HCT116 (cell line): ENCODE measurements around the gene SEC24C. TPM values are rescaled to one million over a fixed set of nuclear protein-coding genes. Genes with fewer than 3 reads are reported as not detected.

Experiments used
- ATAC-seq: fragments of 200-7000 bp; cut with Tn5 transposase; 2 replicates; pipeline ENCODE4 v1.9.1; 2020; ENCODE audit warnings: mild to moderate bottlenecking, moderate library complexity
- BruUV-seq: library from RNA; stranded (reverse); fragments of 400-500 nt; replicated peaks from 2 replicates; lab custom pipeline; 2021; lab: Mats Ljungman, UMichigan
- CTCF ChIA-PET: fragments of 300-600 bp; sonication (Branson Sonifier 250); formaldehyde crosslinking; loops from one replicate; lab custom pipeline; 2021; ENCODE audit warnings: antibody characterized with exemption; lab: Charles Lee
- POLR2A ChIA-PET: fragments of 300-600, 350-600 bp; sonication (Branson Sonifier 250); formaldehyde crosslinking; loops from one replicate; lab custom pipeline; 2021; ENCODE audit warnings: antibody characterized with exemption; lab: Charles Lee
- RAD21 ChIA-PET, 2 experiments: fragments of 300-600 bp; sonication (Branson Sonifier 250); formaldehyde crosslinking; loops; one replicate each; lab custom pipeline; 2023; ENCODE audit warnings: low total read pairs in 2 of 2; ENCODE audit not compliant: uncharacterized antibody in 2 of 2, unreplicated experiment in 2 of 2, low non-redundant PET in 1 of 2; lab: Charles Lee
- DNase-seq: peaks from one replicate; pipeline ENCODE4 v3.0.0-alpha.2; 2010; ENCODE audit warnings: low read depth, low spot score
- H2AFZ ChIP-seq: fragments of 200-600 bp; shearing (Covaris generic), sonication (generic); 2 replicates; pipeline ENCODE4 v1.6.1; 2017; ENCODE audit warnings: low read depth, mixed run types, mixed read lengths, antibody characterized with exemption, low read length; ENCODE audit not compliant: poor library complexity, severe bottlenecking
- H3K27ac ChIP-seq: 2 replicates; pipeline ENCODE4 v1.5.1; 2012; ENCODE audit warnings: low read depth, low read length
- H3K27me3 ChIP-seq: fragments of 200-600 bp; sonication (generic); 2 replicates; pipeline ENCODE4 v1.6.1; 2016; ENCODE audit warnings: mixed run types, low read length, mixed read lengths; ENCODE audit not compliant: insufficient read depth
- H3K36me3 ChIP-seq, 2 experiments: fragments of 200-500 bp in 1 of 2; fragments of 200-600 bp in 1 of 2; sonication (Bioruptor generic) in 1 of 2; sonication (generic) in 1 of 2; 2 replicates each; pipeline versions ENCODE4 v1.5.1 to v1.6.1; 2014 to 2016; ENCODE audit warnings: low read length in 2 of 2, inconsistent platforms in 1 of 2, mixed read lengths in 1 of 2, mixed run types in 1 of 2; ENCODE audit not compliant: insufficient read depth in 2 of 2, control insufficient read depth in 1 of 2
- H3K4me1 ChIP-seq, 2 experiments: fragments of 200-600 bp in 1 of 2; sonication (generic) in 1 of 2; 2 replicates each; pipeline versions ENCODE4 v1.5.1 to v1.6.1; 2012 to 2017; ENCODE audit warnings: low read length in 2 of 2, inconsistent platforms in 1 of 2, mild to moderate bottlenecking in 1 of 2, mixed read lengths in 1 of 2, mixed run types in 1 of 2, moderate library complexity in 1 of 2; ENCODE audit not compliant: insufficient read depth in 2 of 2, control insufficient read depth in 1 of 2
- H3K4me2 ChIP-seq: fragments of 200-600 bp; sonication (generic); 2 replicates; pipeline ENCODE4 v1.6.1; 2017; ENCODE audit warnings: mixed run types, low read length, mixed read lengths
- H3K4me3 ChIP-seq, 2 experiments: fragments of 200-600 bp in 1 of 2; sonication (generic) in 1 of 2; replicated peaks in 1 of 2; 2 replicates each; pipeline ENCODE4 v1.5.1; 2011 to 2016; ENCODE audit warnings: low read length in 2 of 2, control low read depth in 1 of 2, low read depth in 1 of 2, mild to moderate bottlenecking in 1 of 2, mixed read lengths in 1 of 2, mixed run types in 1 of 2
- H3K79me2 ChIP-seq: fragments of 200-600 bp; sonication (generic); 2 replicates; pipeline ENCODE4 v1.6.1; 2017; ENCODE audit warnings: mild to moderate bottlenecking, mixed run types, low read length, moderate library complexity, mixed read lengths; ENCODE audit not compliant: insufficient read depth
- H3K9ac ChIP-seq: fragments of 200-600 bp; sonication (generic); 2 replicates; pipeline ENCODE4 v1.6.1; 2016; ENCODE audit warnings: low read length, mixed read lengths
- H3K9me2 ChIP-seq: fragments of 200-600 bp; sonication (generic), shearing (Covaris generic); 2 replicates; pipeline ENCODE4 v1.6.1; 2017; ENCODE audit warnings: mixed run types, mild to moderate bottlenecking, moderate library complexity; ENCODE audit not compliant: insufficient read depth
- H3K9me3 ChIP-seq, 2 experiments: fragments of 200-500 bp in 1 of 2; fragments of 200-600 bp in 1 of 2; sonication (Bioruptor generic) in 1 of 2; sonication (generic) in 1 of 2; 2 replicates each; pipeline ENCODE4 v1.6.1; 2014 to 2017; ENCODE audit warnings: low read length in 2 of 2, mixed read lengths in 2 of 2, inconsistent platforms in 1 of 2, low read depth in 1 of 2, mild to moderate bottlenecking in 1 of 2, mixed run types in 1 of 2, moderate library complexity in 1 of 2; ENCODE audit not compliant: control insufficient read depth in 1 of 2, insufficient read depth in 1 of 2
- H4K20me1 ChIP-seq: fragments of 200-600 bp; sonication (generic), shearing (Covaris generic); 2 replicates; pipeline ENCODE4 v1.6.1; 2017; ENCODE audit warnings: mixed run types, mild to moderate bottlenecking, moderate library complexity; ENCODE audit not compliant: insufficient read depth
- EGR1 ChIP-seq: IDR thresholded peaks from 2 replicates; pipeline ENCODE4 v1.6.1; 2012; ENCODE audit warnings: low read depth
- ELF1 ChIP-seq: IDR thresholded peaks from 2 replicates; pipeline ENCODE4 v1.6.1; 2012; ENCODE audit warnings: low read depth, borderline replicate concordance
- POLR2A ChIP-seq: IDR thresholded peaks from 2 replicates; pipeline ENCODE4 v1.7.0; 2011; ENCODE audit warnings: borderline replicate concordance; ENCODE audit not compliant: insufficient read depth, insufficient read length; ENCODE audit errors: extremely low read depth
- REST ChIP-seq: IDR thresholded peaks from 2 replicates; pipeline ENCODE4 v1.6.1; 2012; ENCODE audit warnings: low read depth
- SIN3A ChIP-seq: IDR thresholded peaks from 2 replicates; pipeline ENCODE4 v1.6.1; 2012; ENCODE audit warnings: low read depth
- SRF ChIP-seq: IDR thresholded peaks from 2 replicates; pipeline ENCODE4 v1.6.1; 2012; ENCODE audit warnings: low read depth
- intact Hi-C: fragments of 100-400 bp; cut with micrococcal nuclease; formaldehyde crosslinking; loops from 2 replicates; pipeline ENCODE4 v1.10.0; 2022
- total RNA-seq: library from RNA; stranded (reverse); gene quantifications from one replicate; pipeline ENCODE4 v1.2.1, GENCODE V29; 2021; ENCODE audit not compliant: unreplicated experiment
- TF ChIP-seq, protein P1 (sequence below): IDR thresholded peaks from 2 replicates; pipeline ENCODE4 v1.6.1; 2011; ENCODE audit warnings: mild to moderate bottlenecking, low read length, moderate library complexity; ENCODE audit not compliant: insufficient replicate concordance; ENCODE audit errors: extremely low read depth

The SEC24C gene
- total RNA-seq, 1 experiment from 2014 or later, result 60.9 TPM

GRCh38 chr10:73803680-73804286 is 59.6 kb downstream of the SEC24C start:
- intact Hi-C loops, result no loop called here
- no peak overlapping the region for H3K4me3 ChIP-seq
- DNase-seq (no peak), ATAC-seq (no peak)
- no peaks in the 10 kb centered on the region for H4K20me1 ChIP-seq
- no peaks in the 10 kb centered on the region; the same call in 1 of the 2 replicates for H3K79me2 ChIP-seq
- no peaks in the 10 kb centered on the region for H3K9me3 ChIP-seq
- H3K36me3 ChIP-seq, result peaks cover 17 to 41% of the 10 kb centered on the region in 2 experiments
- H3K4me2 ChIP-seq, result no peak overlapping the region
- RAD21 ChIA-PET, result no interaction called here
- H3K27me3 ChIP-seq, result no peaks in the 10 kb centered on the region
- H2AFZ ChIP-seq, result no peak overlapping the region
- no peaks in the 10 kb centered on the region for H3K4me1 ChIP-seq
- TF ChIP-seq EGR1, result no peak
- TF ChIP-seq ELF1, result no peak
- no peak for TF ChIP-seq SRF
- no peak for TF ChIP-seq POLR2A
- TF ChIP-seq REST, result no peak
- no peak for TF ChIP-seq SIN3A
- TF ChIP-seq, protein P1, sequence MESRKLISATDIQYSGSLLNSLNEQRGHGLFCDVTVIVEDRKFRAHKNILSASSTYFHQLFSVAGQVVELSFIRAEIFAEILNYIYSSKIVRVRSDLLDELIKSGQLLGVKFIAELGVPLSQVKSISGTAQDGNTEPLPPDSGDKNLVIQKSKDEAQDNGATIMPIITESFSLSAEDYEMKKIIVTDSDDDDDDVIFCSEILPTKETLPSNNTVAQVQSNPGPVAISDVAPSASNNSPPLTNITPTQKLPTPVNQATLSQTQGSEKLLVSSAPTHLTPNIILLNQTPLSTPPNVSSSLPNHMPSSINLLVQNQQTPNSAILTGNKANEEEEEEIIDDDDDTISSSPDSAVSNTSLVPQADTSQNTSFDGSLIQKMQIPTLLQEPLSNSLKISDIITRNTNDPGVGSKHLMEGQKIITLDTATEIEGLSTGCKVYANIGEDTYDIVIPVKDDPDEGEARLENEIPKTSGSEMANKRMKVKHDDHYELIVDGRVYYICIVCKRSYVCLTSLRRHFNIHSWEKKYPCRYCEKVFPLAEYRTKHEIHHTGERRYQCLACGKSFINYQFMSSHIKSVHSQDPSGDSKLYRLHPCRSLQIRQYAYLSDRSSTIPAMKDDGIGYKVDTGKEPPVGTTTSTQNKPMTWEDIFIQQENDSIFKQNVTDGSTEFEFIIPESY, result no peak
- CTCF ChIA-PET, result no interaction called here
- POLR2A ChIA-PET, result no interaction called here
- no peaks in the 10 kb centered on the region for H3K9me2 ChIP-seq
- no peak overlapping the region for H3K9ac ChIP-seq
- BruUV-seq, result no TSS peak
- H3K27ac ChIP-seq, result no peak overlapping the region
